H9 (cell line): ENCODE measurements around the gene PLEKHG3. TPM values are rescaled to one million over a fixed set of nuclear protein-coding genes. Genes with fewer than 3 reads are reported as not detected.
A peak's percentile ranks its signal among the peaks of the same experiment; 100 is the strongest.

Experiments used
- DNase-seq: peaks from one replicate; pipeline ENCODE4 v3.0.0-alpha.2; 2017
- H2AFZ ChIP-seq: one replicate; pipeline ENCODE4 v1.6.1; 2013; ENCODE audit warnings: mild to moderate bottlenecking, low read length, control low read depth, moderate library complexity
- H2AK5ac ChIP-seq: 2 replicates; pipeline ENCODE4 v1.6.1; 2013; ENCODE audit warnings: low read length, control low read depth, mixed read lengths; ENCODE audit not compliant: insufficient read length
- H2BK120ac ChIP-seq: one replicate; pipeline ENCODE4 v1.6.1; 2013; ENCODE audit warnings: low read depth, mild to moderate bottlenecking, low read length, control low read depth, inconsistent platforms; ENCODE audit not compliant: poor library complexity, severe bottlenecking
- H2BK12ac ChIP-seq: 2 replicates; pipeline ENCODE4 v1.6.1; 2013; ENCODE audit warnings: low read length, control low read depth, mixed read lengths, low read depth; ENCODE audit not compliant: insufficient read length
- H2BK15ac ChIP-seq: 2 replicates; pipeline ENCODE4 v1.6.1; 2013; ENCODE audit warnings: low read depth, low read length, control low read depth
- H2BK20ac ChIP-seq: one replicate; pipeline ENCODE4 v1.6.1; 2013; ENCODE audit warnings: low read depth, mild to moderate bottlenecking, low read length, control low read depth, inconsistent platforms; ENCODE audit not compliant: poor library complexity, severe bottlenecking
- H2BK5ac ChIP-seq: 2 replicates; pipeline ENCODE4 v1.6.1; 2013; ENCODE audit warnings: low read length, control low read depth, mixed read lengths; ENCODE audit not compliant: insufficient read length
- H3K14ac ChIP-seq: 2 replicates; pipeline ENCODE4 v1.6.1; 2013; ENCODE audit warnings: low read length, control low read depth; ENCODE audit not compliant: insufficient read depth
- H3K18ac ChIP-seq: 2 replicates; pipeline ENCODE4 v1.6.1; 2013; ENCODE audit warnings: low read depth, mild to moderate bottlenecking, mixed read lengths, low read length, control low read depth; ENCODE audit not compliant: insufficient read length
- H3K23ac ChIP-seq: 2 replicates; pipeline ENCODE4 v1.6.1; 2013; ENCODE audit warnings: low read length, control low read depth, mixed read lengths, low read depth; ENCODE audit not compliant: insufficient read length
- H3K23me2 ChIP-seq: 2 replicates; pipeline ENCODE4 v1.6.1; 2013; ENCODE audit warnings: low read depth, mild to moderate bottlenecking, mixed read lengths, low read length, control low read depth; ENCODE audit not compliant: insufficient read length, poor library complexity, severe bottlenecking
- H3K27ac ChIP-seq: 2 replicates; pipeline ENCODE4 v1.5.1; 2013; ENCODE audit warnings: low read length, control low read depth, mixed read lengths, low read depth; ENCODE audit not compliant: insufficient read length
- H3K27me3 ChIP-seq: 2 replicates; pipeline ENCODE4 v1.6.1; 2013; ENCODE audit warnings: low read length, control low read depth, inconsistent platforms; ENCODE audit not compliant: insufficient read depth
- H3K4ac ChIP-seq: 2 replicates; pipeline ENCODE4 v1.6.1; 2013; ENCODE audit warnings: low read depth, mild to moderate bottlenecking, control low read depth, inconsistent platforms, low read length, moderate library complexity
- H3K4me1 ChIP-seq: 2 replicates; pipeline ENCODE4 v1.6.1; 2013; ENCODE audit warnings: low read length, control low read depth, inconsistent platforms; ENCODE audit not compliant: insufficient read depth
- H3K4me2 ChIP-seq: 2 replicates; pipeline ENCODE4 v1.6.1; 2013; ENCODE audit warnings: low read length, control low read depth, mixed read lengths; ENCODE audit not compliant: insufficient read length, insufficient read depth
- H3K56ac ChIP-seq: 2 replicates; pipeline ENCODE4 v1.6.1; 2013; ENCODE audit warnings: low read depth, mild to moderate bottlenecking, mixed read lengths, low read length, control low read depth; ENCODE audit not compliant: insufficient read length
- H3K79me1 ChIP-seq: 2 replicates; pipeline ENCODE4 v1.6.1; 2013; ENCODE audit warnings: low read depth, mild to moderate bottlenecking, moderate library complexity, low read length, control low read depth, inconsistent platforms; ENCODE audit not compliant: insufficient read depth, poor library complexity, severe bottlenecking
- H3K79me2 ChIP-seq: 2 replicates; pipeline ENCODE4 v1.6.1; 2013; ENCODE audit warnings: low read length, control low read depth, inconsistent platforms; ENCODE audit not compliant: insufficient read depth
- H3K9ac ChIP-seq: 2 replicates; pipeline ENCODE4 v1.6.1; 2013; ENCODE audit warnings: low read length, control low read depth, mixed read lengths; ENCODE audit not compliant: insufficient read length; ENCODE audit errors: extremely low read depth
- H3K9me3 ChIP-seq: one replicate; pipeline ENCODE4 v1.6.1; 2013; ENCODE audit warnings: low read depth, low read length, inconsistent platforms; ENCODE audit not compliant: control insufficient read depth
- H3T11ph ChIP-seq: one replicate; pipeline ENCODE4 v1.6.1; 2013; ENCODE audit warnings: mild to moderate bottlenecking, low read length, control low read depth, inconsistent platforms
- H4K20me1 ChIP-seq: one replicate; pipeline ENCODE4 v1.6.1; 2013; ENCODE audit not compliant: control insufficient read depth, insufficient read length, insufficient read depth
- H4K5ac ChIP-seq: 2 replicates; pipeline ENCODE4 v1.6.1; 2013; ENCODE audit warnings: low read depth, mild to moderate bottlenecking, mixed read lengths, low read length, control low read depth; ENCODE audit not compliant: insufficient read length
- H4K8ac ChIP-seq: replicated peaks from 2 replicates; pipeline ENCODE4 v1.6.1; 2013; ENCODE audit warnings: low read length, control low read depth, mixed read lengths, low read depth; ENCODE audit not compliant: insufficient read length
- H4K91ac ChIP-seq: 2 replicates; pipeline ENCODE4 v1.6.1; 2013; ENCODE audit warnings: low read depth, mild to moderate bottlenecking, moderate library complexity, mixed read lengths, low read length, control low read depth; ENCODE audit not compliant: insufficient read length
- H3K27ac Mint-ChIP-seq, 3 experiments: 2 replicates in 2 of 3; 3 replicates in 1 of 3; pipeline ENCODE4 v1.8.0; 2020 to 2021; ENCODE audit warnings: mixed read lengths in 3 of 3, mild to moderate bottlenecking in 1 of 3, moderate library complexity in 1 of 3
- H3K27me3 Mint-ChIP-seq: 2 replicates; pipeline ENCODE4 v1.8.0; 2021; ENCODE audit warnings: low read depth, mild to moderate bottlenecking, moderate library complexity, mixed read lengths
- H3K36me3 Mint-ChIP-seq, 3 experiments: 2 replicates in 2 of 3; 3 replicates in 1 of 3; pipeline ENCODE4 v1.8.0; 2020 to 2021; ENCODE audit warnings: low read depth in 3 of 3, mixed read lengths in 3 of 3; ENCODE audit not compliant: insufficient read depth in 1 of 3
- H3K4me1 Mint-ChIP-seq, 2 experiments: 2 replicates each; pipeline ENCODE4 v1.8.0; 2020; ENCODE audit warnings: mixed read lengths in 2 of 2
- H3K4me3 Mint-ChIP-seq, 2 experiments: 2 replicates in 1 of 2; 3 replicates in 1 of 2; pipeline ENCODE4 v1.8.0; 2020 to 2021; ENCODE audit warnings: mild to moderate bottlenecking in 2 of 2, mixed read lengths in 2 of 2, moderate library complexity in 1 of 2
- H3K9me3 Mint-ChIP-seq, 2 experiments: 2 replicates in 1 of 2; 3 replicates in 1 of 2; pipeline ENCODE4 v1.8.0; 2020; ENCODE audit warnings: mild to moderate bottlenecking in 2 of 2, mixed read lengths in 2 of 2, moderate library complexity in 1 of 2
- WGBS: extraction: QIAGEN DNeasy Blood & Tissue Kit; methylation state at CpG from one replicate; pipeline ENCODE4 v1.1.7; 2013; ENCODE audit warnings: missing lambda C conversion rate, low lambda C conversion rate, mixed read lengths; ENCODE audit not compliant: insufficient read length; ENCODE audit errors: extremely low coverage; 5-methylcytosine and 5-hydroxymethylcytosine counted together
- total RNA-seq: library from RNA; stranded (reverse); gene quantifications from 2 replicates; pipeline ENCODE4 v1.2.1, GENCODE V29; 2021
- TF ChIP-seq, protein P1 (sequence below): fragments of 200-600 bp; sonication (generic); conservative IDR thresholded peaks from 3 replicates; pipeline ENCODE4 v1.8.0; 2021; ENCODE audit warnings: antibody characterized with exemption, mild to moderate bottlenecking

Gene PLEKHG3
- total RNA-seq, 1 experiment from 2014 or later = 48.5 TPM

GRCh38 chr14:64769096-64770020, 65.1 kb downstream of the PLEKHG3 start:
- H3K23ac ChIP-seq = no peak overlapping the region
- peaks cover 7% of the 10 kb centered on the region for H3K27me3 Mint-ChIP-seq
- H2BK20ac ChIP-seq = no peak overlapping the region
- no peaks in the 10 kb centered on the region for H3K79me2 ChIP-seq
- H3K9me3 Mint-ChIP-seq = peaks cover 12 to 16% of the 10 kb centered on the region in 2 experiments
- TF ChIP-seq, protein P1, sequence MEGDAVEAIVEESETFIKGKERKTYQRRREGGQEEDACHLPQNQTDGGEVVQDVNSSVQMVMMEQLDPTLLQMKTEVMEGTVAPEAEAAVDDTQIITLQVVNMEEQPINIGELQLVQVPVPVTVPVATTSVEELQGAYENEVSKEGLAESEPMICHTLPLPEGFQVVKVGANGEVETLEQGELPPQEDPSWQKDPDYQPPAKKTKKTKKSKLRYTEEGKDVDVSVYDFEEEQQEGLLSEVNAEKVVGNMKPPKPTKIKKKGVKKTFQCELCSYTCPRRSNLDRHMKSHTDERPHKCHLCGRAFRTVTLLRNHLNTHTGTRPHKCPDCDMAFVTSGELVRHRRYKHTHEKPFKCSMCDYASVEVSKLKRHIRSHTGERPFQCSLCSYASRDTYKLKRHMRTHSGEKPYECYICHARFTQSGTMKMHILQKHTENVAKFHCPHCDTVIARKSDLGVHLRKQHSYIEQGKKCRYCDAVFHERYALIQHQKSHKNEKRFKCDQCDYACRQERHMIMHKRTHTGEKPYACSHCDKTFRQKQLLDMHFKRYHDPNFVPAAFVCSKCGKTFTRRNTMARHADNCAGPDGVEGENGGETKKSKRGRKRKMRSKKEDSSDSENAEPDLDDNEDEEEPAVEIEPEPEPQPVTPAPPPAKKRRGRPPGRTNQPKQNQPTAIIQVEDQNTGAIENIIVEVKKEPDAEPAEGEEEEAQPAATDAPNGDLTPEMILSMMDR = no peak
- H4K91ac ChIP-seq = no peak overlapping the region
- peaks cover 4 to 19% (median 6%) of the 10 kb centered on the region in 3 experiments; a peak in 5 of 7 replicates for H3K36me3 Mint-ChIP-seq
- no peaks in the 10 kb centered on the region for H3K9me3 ChIP-seq
- H2BK5ac ChIP-seq = no peak overlapping the region
- H3K4me1 Mint-ChIP-seq = peaks cover 15 to 26% of the 10 kb centered on the region in 2 experiments
- H3K14ac ChIP-seq = no peak overlapping the region; the same call in 1 of the 2 replicates
- no peak overlapping the region for H4K8ac ChIP-seq
- no peak overlapping the region for H4K5ac ChIP-seq
- H2BK120ac ChIP-seq = no peak overlapping the region
- no peak overlapping the region for H3K4ac ChIP-seq
- H3K9ac ChIP-seq = no peak overlapping the region
- no peak overlapping the region for H2AK5ac ChIP-seq
- no peak overlapping the region for H3K27ac ChIP-seq
- H3K56ac ChIP-seq = no peak overlapping the region
- H3K4me1 ChIP-seq = no peaks in the 10 kb centered on the region
- no peaks in the 10 kb centered on the region for H4K20me1 ChIP-seq
- H3K23me2 ChIP-seq = peaks cover 4% of the 10 kb centered on the region
- peak overlapping the region in 1 of 3 experiments; percentile 72; a peak in 1 of 7 replicates for H3K27ac Mint-ChIP-seq
- DNase-seq = no peak
- H3K27me3 ChIP-seq = no peaks in the 10 kb centered on the region
- no peak overlapping the region for H3T11ph ChIP-seq
- no peaks in the 10 kb centered on the region for H3K79me1 ChIP-seq
- H3K18ac ChIP-seq = no peak overlapping the region
- H2BK15ac ChIP-seq = no peak overlapping the region
- H3K4me3 Mint-ChIP-seq = no peak overlapping the region
- WGBS = no CpG with 5 or more reads among the region's 17 CpGs
- no peak overlapping the region for H2BK12ac ChIP-seq
- no peak overlapping the region for H2AFZ ChIP-seq
- no peak overlapping the region for H3K4me2 ChIP-seq
